B cell (primary cell): ENCODE data around the gene GLYATL3.

Experiments used
- EZH2 ChIP-seq: IDR thresholded peaks from 2 replicates; pipeline ENCODE4 v1.6.1; 2012; ENCODE audit warnings: borderline replicate concordance, low read depth, mild to moderate bottlenecking, moderate library complexity, low read length; ENCODE audit not compliant: insufficient read depth, poor library complexity, severe bottlenecking
- TF ChIP-seq, protein P1 (sequence below): fragments of 200-600 bp; IDR thresholded peaks from one replicate; pipeline ENCODE4 v1.8.0; 2022; ENCODE audit warnings: antibody characterized with exemption, mild to moderate bottlenecking

- TF ChIP-seq, protein P1, sequence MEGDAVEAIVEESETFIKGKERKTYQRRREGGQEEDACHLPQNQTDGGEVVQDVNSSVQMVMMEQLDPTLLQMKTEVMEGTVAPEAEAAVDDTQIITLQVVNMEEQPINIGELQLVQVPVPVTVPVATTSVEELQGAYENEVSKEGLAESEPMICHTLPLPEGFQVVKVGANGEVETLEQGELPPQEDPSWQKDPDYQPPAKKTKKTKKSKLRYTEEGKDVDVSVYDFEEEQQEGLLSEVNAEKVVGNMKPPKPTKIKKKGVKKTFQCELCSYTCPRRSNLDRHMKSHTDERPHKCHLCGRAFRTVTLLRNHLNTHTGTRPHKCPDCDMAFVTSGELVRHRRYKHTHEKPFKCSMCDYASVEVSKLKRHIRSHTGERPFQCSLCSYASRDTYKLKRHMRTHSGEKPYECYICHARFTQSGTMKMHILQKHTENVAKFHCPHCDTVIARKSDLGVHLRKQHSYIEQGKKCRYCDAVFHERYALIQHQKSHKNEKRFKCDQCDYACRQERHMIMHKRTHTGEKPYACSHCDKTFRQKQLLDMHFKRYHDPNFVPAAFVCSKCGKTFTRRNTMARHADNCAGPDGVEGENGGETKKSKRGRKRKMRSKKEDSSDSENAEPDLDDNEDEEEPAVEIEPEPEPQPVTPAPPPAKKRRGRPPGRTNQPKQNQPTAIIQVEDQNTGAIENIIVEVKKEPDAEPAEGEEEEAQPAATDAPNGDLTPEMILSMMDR = no peak
- TF ChIP-seq EZH2 = no peak
These were observed 6.9 kb downstream of the GLYATL3 start for GRCh38 chr6:49506569-49507111.
